Measurements from ENCODE around the gene P2RX2. TPM values are rescaled to one million over a fixed set of nuclear protein-coding genes. Genes with fewer than 3 reads are reported as not detected.

Gene P2RX2
- total and polyA plus RNA-seq, 8 donors: 0.19 to 0.78 TPM; not detected in 6

GRCh38 chr12:132622437-132623071, 4.0 kb downstream of the P2RX2 start:
- H3K4me1 ChIP-seq: peaks cover 7 to 38% (median 29%) of the 10 kb centered on the region in 4 donors
- peaks cover 3 to 37% (median 31%) of the 10 kb centered on the region in 3 donors for H3K27me3 ChIP-seq
- TF ChIP-seq POLR2AphosphoS5 (IDR thresholded peaks at IDR 0.05) (peak in 1 of 3 donors; percentile 23), EP300 (IDR thresholded peaks at IDR 0.05) (no peak)
- peak overlapping the region in 1 of 5 donors; percentile 45 for H3K27ac ChIP-seq
- no peak overlapping the region for H3K4me3 ChIP-seq
- H3K9me3 ChIP-seq: peaks cover 0 to 3% (median 1%) of the 10 kb centered on the region in 4 donors
- H3K36me3 ChIP-seq: peaks cover 12 to 33% (median 27%) of the 10 kb centered on the region in 4 donors
- peak in 1 of 2 donors; percentile 87 for DNase-seq
- WGBS, 5 donors: 36 to 47% (median 39%) methylated on average over 10 to 11 of the region's 11 CpGs
- intact Hi-C loops (cut with DNase I; ENCODE audit: low total_unique reads): no loop called here

- no peak overlapping the region for H3K4me3 ChIP-seq
- TF ChIP-seq CTCF (IDR thresholded peaks at IDR 0.05): no peak
- TF ChIP-seq POLR2A (IDR thresholded peaks at IDR 0.05): no peak
- no peak for TF ChIP-seq EP300 (IDR thresholded peaks at IDR 0.05)
- TF ChIP-seq POLR2AphosphoS5 (IDR thresholded peaks at IDR 0.05): no peak
- H3K4me1 ChIP-seq: peaks cover 3 to 31% (median 24%) of the 10 kb centered on the region in 4 donors
- H3K36me3 ChIP-seq: peaks cover 12 to 39% (median 27%) of the 10 kb centered on the region in 4 donors
- H3K9me3 ChIP-seq: no peaks in the 10 kb centered on the region
- WGBS, 5 donors: 72 to 78% (median 77%) methylated on average over 18 to 25 of the region's 25 CpGs
- DNase-seq: no peak
- intact Hi-C loops (cut with DNase I; ENCODE audit: low total_unique reads): no loop called here
- H3K27me3 ChIP-seq: peaks cover 0 to 30% (median 24%) of the 10 kb centered on the region in 3 donors
- H3K27ac ChIP-seq: peak overlapping the region in 2 of 5 donors; percentile 14 to 45
These were observed 4.7 kb downstream of the P2RX2 start for GRCh38 chr12:132623072-132623869.

GRCh38 chr12:132624186-132624855, 5.7 kb downstream of the P2RX2 start:
- no peak for DNase-seq
- TF ChIP-seq POLR2AphosphoS5 (IDR thresholded peaks at IDR 0.05): no peak
- no peak for TF ChIP-seq POLR2A (IDR thresholded peaks at IDR 0.05)
- no peak for TF ChIP-seq EP300 (IDR thresholded peaks at IDR 0.05)
- TF ChIP-seq CTCF (IDR thresholded peaks at IDR 0.05): no peak
- no peak overlapping the region for H3K27ac ChIP-seq
- no peaks in the 10 kb centered on the region for H3K9me3 ChIP-seq
- peaks cover 0 to 20% (median 13%) of the 10 kb centered on the region in 3 donors for H3K27me3 ChIP-seq
- H3K36me3 ChIP-seq: peaks cover 14 to 47% (median 36%) of the 10 kb centered on the region in 4 donors
- intact Hi-C loops (cut with DNase I; ENCODE audit: low total_unique reads): no loop called here
- peaks cover 0 to 22% (median 20%) of the 10 kb centered on the region in 4 donors for H3K4me1 ChIP-seq
- H3K4me3 ChIP-seq: no peak overlapping the region
- 91 to 96% (median 93%) methylated on average over 19 to 22 of the region's 22 CpGs for WGBS, 5 donors

GRCh38 chr12:132624910-132625630, 6.5 kb downstream of the P2RX2 start:
- Histone ChIP-seq H3K4me1 (peaks cover 0 to 17% (median 15%) of the 10 kb centered on the region in 4 donors), H3K36me3 (peaks cover 20 to 55% (median 43%) of the 10 kb centered on the region in 4 donors), H3K27ac (no peak overlapping the region), H3K27me3 (peaks cover 0 to 12% (median 6%) of the 10 kb centered on the region in 3 donors), H3K4me3 (no peak overlapping the region), H3K9me3 (no peaks in the 10 kb centered on the region)
- TF ChIP-seq POLR2AphosphoS5 (IDR thresholded peaks at IDR 0.05) (no peak), EP300 (IDR thresholded peaks at IDR 0.05) (no peak), POLR2A (IDR thresholded peaks at IDR 0.05) (no peak), CTCF (IDR thresholded peaks at IDR 0.05) (no peak)
- DNase-seq: no peak
- intact Hi-C loops (cut with DNase I; ENCODE audit: low total_unique reads): no loop called here
- WGBS, 5 donors: 85 to 95% (median 91%) methylated on average over 15 to 32 of the region's 32 CpGs
